Ovary (tissue), 3 donors: Measurements from ENCODE around the gene ZNF606.

Source experiments
- EP300 ChIP-seq: sonication (generic); formaldehyde crosslinking; IDR thresholded peaks from one replicate; pipeline ENCODE4 v1.6.1; 2017; ENCODE audit warnings: antibody characterized with exemption
- TF ChIP-seq, protein P1 (sequence below), 3 donors: fragments of 450-650 bp in 2 of 3; fragments of 200-600 bp in 1 of 3; IDR thresholded peaks; one replicate each; pipeline versions ENCODE4 v1.5.1 to v1.8.0; 2016 to 2022; ENCODE audit warnings: antibody characterized with exemption in 3 of 3, mild to moderate bottlenecking in 1 of 3
- donor health status: DM: no; HTN: no; CAD: no.

DNA sequence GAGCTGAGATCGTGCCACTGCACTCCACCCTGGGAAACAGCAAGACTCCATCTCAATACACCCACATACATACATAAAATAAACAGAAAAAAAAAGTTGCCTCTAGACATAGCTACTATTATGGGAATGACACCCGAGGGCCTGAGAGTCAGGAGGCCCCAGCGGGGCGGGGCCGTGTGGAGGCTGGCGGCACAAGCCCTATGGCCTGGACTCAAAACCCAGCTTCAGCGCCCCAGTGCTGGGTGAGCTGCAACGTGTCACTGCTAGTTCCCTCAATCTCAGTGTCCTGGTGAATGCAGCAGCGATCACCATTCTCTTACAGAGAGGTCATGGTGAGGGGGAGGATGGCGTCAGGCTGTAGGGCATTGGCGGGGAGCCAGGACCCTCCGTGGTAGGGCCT, 22.0 kb upstream of the ZNF606 start:
- TF ChIP-seq, protein P1, sequence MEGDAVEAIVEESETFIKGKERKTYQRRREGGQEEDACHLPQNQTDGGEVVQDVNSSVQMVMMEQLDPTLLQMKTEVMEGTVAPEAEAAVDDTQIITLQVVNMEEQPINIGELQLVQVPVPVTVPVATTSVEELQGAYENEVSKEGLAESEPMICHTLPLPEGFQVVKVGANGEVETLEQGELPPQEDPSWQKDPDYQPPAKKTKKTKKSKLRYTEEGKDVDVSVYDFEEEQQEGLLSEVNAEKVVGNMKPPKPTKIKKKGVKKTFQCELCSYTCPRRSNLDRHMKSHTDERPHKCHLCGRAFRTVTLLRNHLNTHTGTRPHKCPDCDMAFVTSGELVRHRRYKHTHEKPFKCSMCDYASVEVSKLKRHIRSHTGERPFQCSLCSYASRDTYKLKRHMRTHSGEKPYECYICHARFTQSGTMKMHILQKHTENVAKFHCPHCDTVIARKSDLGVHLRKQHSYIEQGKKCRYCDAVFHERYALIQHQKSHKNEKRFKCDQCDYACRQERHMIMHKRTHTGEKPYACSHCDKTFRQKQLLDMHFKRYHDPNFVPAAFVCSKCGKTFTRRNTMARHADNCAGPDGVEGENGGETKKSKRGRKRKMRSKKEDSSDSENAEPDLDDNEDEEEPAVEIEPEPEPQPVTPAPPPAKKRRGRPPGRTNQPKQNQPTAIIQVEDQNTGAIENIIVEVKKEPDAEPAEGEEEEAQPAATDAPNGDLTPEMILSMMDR (IDR thresholded peaks at IDR 0.05) = no peak
- TF ChIP-seq EP300 = no peak
